Ovary (tissue), 9 donors: Measurements from ENCODE around the gene ZMYND19. TPM values are rescaled to one million over a fixed set of nuclear protein-coding genes. Genes with fewer than 3 reads are reported as not detected.

Experiments used
- DNase-seq, 5 donors: peaks; one replicate each; pipeline ENCODE4 v3.0.0-alpha.2; 2019 to 2020
- H3K27ac ChIP-seq, 2 donors: fragments of 200-600 bp; one replicate each; pipeline versions ENCODE4 v1.5.1 to v1.8.0; 2019 to 2022
- H3K27me3 ChIP-seq: fragments of 200-600 bp; one replicate; pipeline ENCODE4 v1.8.0; 2022
- H3K36me3 ChIP-seq: fragments of 200-600 bp; sonication (generic); one replicate; pipeline ENCODE4 v1.5.1; 2019
- H3K4me1 ChIP-seq: one replicate; pipeline ENCODE4 v1.8.1; 2013; ENCODE audit warnings: mild to moderate bottlenecking, moderate library complexity; ENCODE audit not compliant: insufficient read depth
- H3K4me3 ChIP-seq: fragments of 200-600 bp; sonication (generic); one replicate; pipeline ENCODE4 v1.5.1; 2017
- H3K9me3 ChIP-seq, 2 donors: fragments of 200-600 bp in 1 of 2; sonication (generic) in 1 of 2; one replicate each; pipeline versions ENCODE4 v1.5.1 to v1.8.1; 2013 to 2019; ENCODE audit warnings: mild to moderate bottlenecking in 1 of 2, moderate library complexity in 1 of 2
- CTCF ChIP-seq, 3 donors: fragments of 450-650 bp in 2 of 3; fragments of 200-600 bp in 1 of 3; IDR thresholded peaks; one replicate each; pipeline versions ENCODE4 v1.5.1 to v1.8.0; 2016 to 2022; ENCODE audit warnings: antibody characterized with exemption in 3 of 3, mild to moderate bottlenecking in 1 of 3
- EP300 ChIP-seq: sonication (generic); formaldehyde crosslinking; IDR thresholded peaks from one replicate; pipeline ENCODE4 v1.6.1; 2017; ENCODE audit warnings: antibody characterized with exemption
- POLR2A ChIP-seq: fragments of 450-650 bp; IDR thresholded peaks from one replicate; pipeline ENCODE4 v1.6.1; 2017; ENCODE audit warnings: antibody characterized with exemption, mild to moderate bottlenecking, moderate library complexity
- WGBS, 3 donors: extraction: QIAGEN DNeasy Blood & Tissue Kit in 1 of 3; methylation state at CpG; one replicate each; pipeline versions ENCODE4 v1.1.5 to v1.1.7; 2013 to 2017; 5-methylcytosine and 5-hydroxymethylcytosine counted together
- intact Hi-C, 4 donors: fragments of 100-400 bp; cut with DNase I; formaldehyde crosslinking; loops; one replicate each; pipeline versions ENCODE4 v1.11.0 to v1.15.1; 2022 to 2023
- polyA plus RNA-seq, 2 donors: library from polyadenylated mRNA; stranded (reverse); fragments of 200-250 nt in 1 of 2; fragments of 350-450 nt in 1 of 2; fragmentation: Illumina TruSeq in 1 of 2; extraction: RNeasy Lipid Tissue Mini Kit (QIAGEN cat#74804) in 1 of 2; gene quantifications; one replicate each; pipeline ENCODE4 v1.2.3, GENCODE V29; 2013 to 2014
- total RNA-seq, 7 donors: library from RNA; depleted of rRNA in 2 of 7; stranded (reverse); fragments of >200 nt in 2 of 7; fragmentation: NEBNext Ultra II Directional in 3 of 7; extraction: Animal tissue kit (Norgen Biotek cat#: 25700) in 3 of 7; gene quantifications; one replicate each; pipeline versions ENCODE4 v1.1.0 to v1.2.4, GENCODE V29; 2016 to 2023
- donor health status: DM: no; HTN: no; CAD: no; lungs with moderate emphysema.
- donor health status: DM: no; HTN: no; CAD: no.
- donor health status: Bipolar disorder and iron deficiency.
- donor health status: DM: yes; HTN: yes; CAD: no.
- donor health status: DM: no; HTN: no; CAD: no.
- donor health status: DM: yes; HTN: yes; CAD: no.

The ZMYND19 gene
- total and polyA plus RNA-seq, 9 donors = 5.1 to 22.9 (median 14.7) TPM

GRCh38 chr9:137611623-137612609 lies 21.6 kb upstream of the ZMYND19 start:
- peaks cover 6% of the 10 kb centered on the region for H3K4me1 ChIP-seq
- H3K27me3 ChIP-seq = no peaks in the 10 kb centered on the region
- WGBS, 3 donors = 32 to 46% (median 32%) methylated on average over 21 of the region's 21 CpGs
- DNase-seq = peak in 2 of 5 donors; percentile 24 to 56
- no peak overlapping the region for H3K4me3 ChIP-seq
- no peak overlapping the region for H3K27ac ChIP-seq
- H3K9me3 ChIP-seq = no peaks in the 10 kb centered on the region
- intact Hi-C loops = no loop called here
- TF ChIP-seq POLR2A (no peak), EP300 (no peak), CTCF (IDR thresholded peaks at IDR 0.05) (no peak)
- no peaks in the 10 kb centered on the region for H3K36me3 ChIP-seq

GRCh38 chr9:137610944-137611343 lies 20.6 kb upstream of the ZMYND19 start:
- no peak for DNase-seq
- Histone ChIP-seq H3K4me3 (no peak overlapping the region), H3K36me3 (no peaks in the 10 kb centered on the region), H3K27ac (no peak overlapping the region), H3K27me3 (no peaks in the 10 kb centered on the region), H3K4me1 (peaks cover 12% of the 10 kb centered on the region), H3K9me3 (no peaks in the 10 kb centered on the region)
- intact Hi-C loops = no loop called here
- TF ChIP-seq EP300 (no peak), POLR2A (no peak), CTCF (IDR thresholded peaks at IDR 0.05) (no peak)
- 63 to 83% (median 63%) methylated on average over 6 of the region's 6 CpGs for WGBS, 3 donors

GRCh38 chr9:137607141-137607857 lies 17.0 kb upstream of the ZMYND19 start:
- Histone ChIP-seq H3K36me3 (no peaks in the 10 kb centered on the region), H3K27me3 (no peaks in the 10 kb centered on the region), H3K4me1 (peaks cover 12% of the 10 kb centered on the region), H3K9me3 (no peaks in the 10 kb centered on the region), H3K4me3 (peak overlapping the region; percentile 80), H3K27ac (no peak overlapping the region)
- intact Hi-C loops = no loop called here
- 52 to 60% (median 59%) methylated on average over 17 of the region's 17 CpGs for WGBS, 3 donors
- no peak for DNase-seq
- TF ChIP-seq EP300 (no peak), CTCF (IDR thresholded peaks at IDR 0.05) (no peak), POLR2A (no peak)

- intact Hi-C loops = no loop called here
- DNase-seq = peak in 2 of 5 donors; percentile 51 to 57
These were observed 16.4 kb upstream of the ZMYND19 start for GRCh38 chr9:137606734-137607138.

More at GRCh38 chr9:137606734-137607138, 16.4 kb upstream of the ZMYND19 start:
- H3K4me3 ChIP-seq = peak overlapping the region; percentile 80
- no peaks in the 10 kb centered on the region for H3K36me3 ChIP-seq
- no peak overlapping the region for H3K27ac ChIP-seq
- no peaks in the 10 kb centered on the region for H3K9me3 ChIP-seq
- WGBS, 3 donors = 40 to 52% (median 43%) methylated on average over 13 of the region's 13 CpGs
- peaks cover 7% of the 10 kb centered on the region for H3K4me1 ChIP-seq
- no peaks in the 10 kb centered on the region for H3K27me3 ChIP-seq
- TF ChIP-seq EP300 = no peak
- TF ChIP-seq CTCF (IDR thresholded peaks at IDR 0.05) = no peak
- no peak for TF ChIP-seq POLR2A
